Keratinocyte (primary cell): Measurements from ENCODE around the gene GRIA4. TPM values are rescaled to one million over a fixed set of nuclear protein-coding genes. Genes with fewer than 3 reads are reported as not detected.

Experiments used
- DNase-seq: peaks from one replicate; pipeline ENCODE4 v3.0.0-alpha.2; 2011; ENCODE audit warnings: low read depth, missing footprints, low spot score
- FAIRE-seq: peaks from 2 replicates; lab custom pipeline; 2011; peaks lifted over from hg19 to GRCh38; lab: Jason Lieb, UNC
- H2AFZ ChIP-seq: 2 replicates; pipeline ENCODE4 v1.6.0; 2012; ENCODE audit warnings: low read length, control low read depth, inconsistent platforms; ENCODE audit not compliant: control insufficient read depth
- H3K27ac ChIP-seq: 2 replicates; pipeline ENCODE4 v1.5.1; 2011; ENCODE audit warnings: low read length; ENCODE audit not compliant: control insufficient read depth, insufficient read depth
- H3K27me3 ChIP-seq: 3 replicates; pipeline ENCODE4 v1.6.0; 2011; ENCODE audit warnings: low read length; ENCODE audit not compliant: control insufficient read depth, insufficient read depth; ENCODE audit errors: extremely low read depth
- H3K36me3 ChIP-seq, 2 experiments: 2 replicates in 1 of 2; 3 replicates in 1 of 2; pipeline ENCODE4 v1.5.1; 2011; ENCODE audit warnings: low read length in 2 of 2, mild to moderate bottlenecking in 1 of 2; ENCODE audit not compliant: control insufficient read depth in 2 of 2, insufficient read depth in 2 of 2; ENCODE audit errors: extremely low read depth in 1 of 2
- H3K4me1 ChIP-seq: 3 replicates; pipeline ENCODE4 v1.5.1; 2011; ENCODE audit warnings: low read length; ENCODE audit not compliant: control insufficient read depth, insufficient read depth; ENCODE audit errors: extremely low read depth
- H3K4me2 ChIP-seq: 3 replicates; pipeline ENCODE4 v1.6.0; 2011; ENCODE audit warnings: low read depth, low read length; ENCODE audit not compliant: control insufficient read depth, insufficient read depth; ENCODE audit errors: extremely low read depth
- H3K4me3 ChIP-seq, 3 experiments: fragments of 200-600 bp in 1 of 3; sonication (generic) in 1 of 3; 2 replicates in 2 of 3; 3 replicates in 1 of 3; pipeline ENCODE4 v1.5.1; 2011 to 2016; ENCODE audit warnings: low read length in 3 of 3, mild to moderate bottlenecking in 3 of 3, control low read depth in 2 of 3, inconsistent platforms in 1 of 3, low read depth in 1 of 3, mixed read lengths in 1 of 3, mixed run types in 1 of 3, moderate library complexity in 1 of 3; ENCODE audit not compliant: control insufficient read depth in 2 of 3, insufficient read depth in 2 of 3; ENCODE audit errors: extremely low read depth in 1 of 3
- H3K79me2 ChIP-seq: 2 replicates; pipeline ENCODE4 v1.6.0; 2012; ENCODE audit warnings: low read length; ENCODE audit not compliant: control insufficient read depth, insufficient read depth
- H3K9ac ChIP-seq: 3 replicates; pipeline ENCODE4 v1.6.0; 2011; ENCODE audit warnings: low read length; ENCODE audit not compliant: control insufficient read depth, insufficient read depth; ENCODE audit errors: extremely low read depth
- H3K9me1 ChIP-seq: 3 replicates; pipeline ENCODE4 v1.6.0; 2011; ENCODE audit warnings: low read length; ENCODE audit not compliant: control insufficient read depth, insufficient read depth; ENCODE audit errors: extremely low read depth
- H3K9me3 ChIP-seq: 2 replicates; pipeline ENCODE4 v1.5.1; 2012; ENCODE audit warnings: low read depth, low read length; ENCODE audit not compliant: control insufficient read depth
- H4K20me1 ChIP-seq: 3 replicates; pipeline ENCODE4 v1.6.0; 2011; ENCODE audit warnings: low read length; ENCODE audit not compliant: control insufficient read depth, insufficient read depth; ENCODE audit errors: extremely low read depth
- CTCF ChIP-seq, 3 experiments: IDR thresholded peaks in 1 of 3; conservative IDR thresholded peaks in 1 of 3; optimal IDR thresholded peaks in 1 of 3; 2 replicates in 2 of 3; 3 replicates in 1 of 3; pipeline versions ENCODE3 to v1.5.1; 2011; ENCODE audit warnings: low read length in 3 of 3, mild to moderate bottlenecking in 3 of 3, moderate library complexity in 2 of 3, control low read depth in 1 of 3, inconsistent platforms in 1 of 3; ENCODE audit not compliant: insufficient read depth in 2 of 3; ENCODE audit errors: extremely low read depth in 1 of 3
- EZH2 ChIP-seq: IDR thresholded peaks from one replicate; pipeline ENCODE4 v1.6.1; 2012; ENCODE audit warnings: inconsistent platforms, mild to moderate bottlenecking, low read length, moderate library complexity
- dilution Hi-C: fragments of 300-500 bp; cut with MboI; formaldehyde crosslinking; loops from one replicate; pipeline ENCODE4 v1.7.0; 2020; ENCODE audit warnings: low sequenced_read_pairs; ENCODE audit not compliant: extremely low pct_ligation_motif_present
- polyA plus RNA-seq, 5 experiments: library from polyadenylated mRNA; depleted of rRNA in 3 of 5; stranded (reverse) in 3 of 5; stranded (forward) in 1 of 5; unstranded in 1 of 5; fragments of >200 nt; gene quantifications; 1 replicate in 1 of 5; 2 replicates in 3 of 5; 3 replicates in 1 of 5; pipeline versions ENCODE4 v1.2.1 to v1.2.3, GENCODE V29; 2011 to 2012; ENCODE audit warnings: missing spikeins in 2 of 5, low read depth in 1 of 5, low replicate concordance in 1 of 5

GRIA4 gene
- polyA plus RNA-seq, 1 donor (not counting 4 experiments of a cell fraction or from before 2014, with no cell fraction given): not detected

- Histone ChIP-seq H3K27ac (no peak overlapping the region), H3K4me1 (no peaks in the 10 kb centered on the region), H4K20me1 (no peaks in the 10 kb centered on the region), H3K27me3 (no peaks in the 10 kb centered on the region), H3K79me2 (no peaks in the 10 kb centered on the region), H3K9me1 (no peaks in the 10 kb centered on the region), H3K9me3 (no peaks in the 10 kb centered on the region), H3K4me3 (no peak overlapping the region), H3K4me2 (no peak overlapping the region), H2AFZ (no peak overlapping the region), H3K36me3 (no peaks in the 10 kb centered on the region), H3K9ac (no peak overlapping the region)
- no peak for TF ChIP-seq EZH2
- no peak for TF ChIP-seq CTCF (optimal IDR thresholded peaks at IDR 0.05 in 1 of 3, IDR thresholded peaks at IDR 0.05 in 1 of 3, conservative IDR thresholded peaks at IDR 0.05 in 1 of 3; ENCODE audit: extremely low read depth in 1 of 3, insufficient read depth in 2 of 3, low read length in 3 of 3)
- dilution Hi-C loops: no loop called here
- DNase-seq: no peak
- FAIRE-seq: no peak
Observed at GRCh38 chr11:105790840-105791239, 181.0 kb downstream of the GRIA4 start.

GRCh38 chr11:105793092-105793491, 183.2 kb downstream of the GRIA4 start:
- Histone ChIP-seq H3K36me3 (no peaks in the 10 kb centered on the region), H3K4me3 (no peak overlapping the region), H3K9me1 (no peaks in the 10 kb centered on the region), H2AFZ (no peak overlapping the region), H3K4me1 (no peaks in the 10 kb centered on the region), H3K27ac (no peak overlapping the region), H3K9me3 (no peaks in the 10 kb centered on the region), H3K4me2 (no peak overlapping the region), H3K27me3 (no peaks in the 10 kb centered on the region), H3K79me2 (no peaks in the 10 kb centered on the region), H4K20me1 (no peaks in the 10 kb centered on the region), H3K9ac (no peak overlapping the region)
- TF ChIP-seq EZH2 (no peak), CTCF (optimal IDR thresholded peaks at IDR 0.05 in 1 of 3, IDR thresholded peaks at IDR 0.05 in 1 of 3, conservative IDR thresholded peaks at IDR 0.05 in 1 of 3; ENCODE audit: extremely low read depth in 1 of 3, insufficient read depth in 2 of 3, low read length in 3 of 3) (no peak)
- no peak for DNase-seq
- no peak for FAIRE-seq
- dilution Hi-C loops: no loop called here
